GM21447 (cell line): Measurements from ENCODE around the gene DUS2.
"Not testable (repeated sequence)": the region's sequence is repeated elsewhere in the genome, so short reads cannot be mapped to it uniquely, and the experiment has no call there.

Experiments used
- ATAC-seq: cut with Tn5 transposase; IDR thresholded peaks from one replicate; pipeline ENCODE4 v1.9.1; 2021; ENCODE audit not compliant: unreplicated experiment

The DUS2 gene

DNA sequence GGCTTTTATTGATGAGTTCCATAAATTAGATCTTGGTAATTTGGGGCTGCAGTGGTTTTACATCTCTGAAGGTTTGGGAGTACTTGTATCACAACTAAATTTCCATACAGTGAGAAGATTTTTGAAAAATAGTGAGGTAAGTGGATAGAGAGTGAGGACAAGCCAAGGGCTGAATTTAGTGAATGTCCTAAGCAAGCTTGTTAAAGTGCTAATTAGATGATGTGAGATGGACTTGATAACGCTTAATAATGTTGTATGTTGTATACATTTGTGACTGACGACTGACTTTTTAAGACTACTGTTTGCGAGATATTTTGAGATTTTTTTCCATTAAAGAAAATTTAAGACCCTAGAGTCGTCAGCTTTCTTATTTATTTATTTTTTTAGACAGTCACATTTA lies 66.0 kb downstream of the DUS2 start:
- ATAC-seq = no peak

DNA sequence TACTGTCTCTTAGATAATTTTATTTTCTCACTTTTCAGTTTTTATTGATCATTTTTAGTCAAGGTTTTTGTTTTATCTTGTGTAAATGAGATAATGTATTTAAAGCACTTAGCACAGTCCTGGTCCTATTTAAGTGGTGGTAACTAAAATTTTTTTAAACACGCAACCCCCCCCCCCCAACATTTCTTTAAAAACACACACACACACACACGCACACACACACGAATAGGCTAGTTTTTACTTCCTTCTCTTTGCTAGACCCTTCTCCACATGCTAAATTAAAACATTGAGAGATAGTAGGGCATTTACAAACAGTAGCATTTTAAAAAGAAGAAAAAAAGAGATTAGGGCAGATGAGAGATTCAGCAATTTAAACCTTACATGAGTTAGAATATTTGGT lies 67.0 kb downstream of the DUS2 start:
- no peak for ATAC-seq

GRCh38 chr16:68090533-68090932 lies 67.4 kb downstream of the DUS2 start:
- no peak for ATAC-seq

GRCh38 chr16:68091380-68092261 lies 68.5 kb downstream of the DUS2 start:
- ATAC-seq = no peak

DNA sequence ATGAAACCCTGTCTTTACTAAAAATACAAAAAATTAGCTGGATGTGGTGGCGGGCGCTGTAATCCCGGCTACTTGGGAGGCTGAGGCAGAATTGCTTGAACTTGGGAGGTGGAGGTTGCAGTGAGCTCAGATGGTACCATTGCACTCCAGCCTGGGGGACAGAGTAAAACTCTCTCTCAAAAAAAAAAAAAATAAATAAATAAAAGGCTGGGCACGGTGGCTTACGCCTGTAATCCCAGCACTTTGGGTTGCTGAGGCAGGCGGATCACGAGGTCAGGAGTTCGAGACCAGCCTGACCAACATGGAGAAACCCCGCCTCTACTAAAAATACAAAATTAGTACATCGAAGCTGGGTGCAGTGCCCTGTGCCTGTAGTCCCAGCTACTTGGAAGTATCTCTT lies 69.2 kb downstream of the DUS2 start:
- not testable (repeated sequence) for ATAC-seq

- ATAC-seq = no peak
Measured at GRCh38 chr16:68093816-68094613, 70.9 kb downstream of the DUS2 start.

DNA sequence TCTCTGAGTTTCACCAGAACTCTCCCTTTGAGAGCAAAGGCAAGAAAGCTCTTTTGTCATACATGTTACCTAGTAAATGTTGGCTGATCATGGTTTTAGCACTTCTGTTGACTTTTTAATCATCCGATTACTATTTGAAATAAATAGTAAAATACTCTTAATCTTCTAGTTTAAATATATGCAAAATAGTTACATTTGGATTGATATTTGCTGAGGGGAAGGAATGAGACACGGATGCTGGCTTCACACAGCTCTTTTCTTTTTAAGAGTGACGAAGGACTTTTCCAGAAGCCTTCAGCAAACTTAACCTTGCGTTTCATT lies 71.5 kb downstream of the DUS2 start:
- ATAC-seq = no peak

GRCh38 chr16:68096491-68096890 lies 73.4 kb downstream of the DUS2 start:
- ATAC-seq = no peak

GRCh38 chr16:68097088-68097487 lies 74.0 kb downstream of the DUS2 start:
- no peak for ATAC-seq

DNA sequence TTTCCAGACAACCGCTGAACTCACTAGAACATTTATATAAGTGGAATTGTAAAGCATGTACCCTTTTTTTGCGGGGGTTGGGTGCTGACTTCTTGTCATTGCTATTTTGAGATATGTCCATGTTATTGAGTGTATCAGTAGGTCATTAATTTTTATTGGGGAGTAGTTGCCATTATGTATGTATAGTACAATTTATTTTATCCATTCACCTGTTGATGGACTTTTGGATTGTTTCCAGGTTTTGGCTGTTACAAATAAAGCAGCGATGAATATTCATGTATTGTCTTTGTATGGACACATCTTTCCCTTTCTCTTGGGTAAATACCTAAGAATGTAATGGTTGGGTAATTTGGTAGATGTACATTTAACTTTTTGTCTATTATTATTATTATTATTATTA lies 74.8 kb downstream of the DUS2 start:
- no peak for ATAC-seq

GRCh38 chr16:68100488-68100887 lies 77.4 kb downstream of the DUS2 start:
- ATAC-seq = no peak

DNA sequence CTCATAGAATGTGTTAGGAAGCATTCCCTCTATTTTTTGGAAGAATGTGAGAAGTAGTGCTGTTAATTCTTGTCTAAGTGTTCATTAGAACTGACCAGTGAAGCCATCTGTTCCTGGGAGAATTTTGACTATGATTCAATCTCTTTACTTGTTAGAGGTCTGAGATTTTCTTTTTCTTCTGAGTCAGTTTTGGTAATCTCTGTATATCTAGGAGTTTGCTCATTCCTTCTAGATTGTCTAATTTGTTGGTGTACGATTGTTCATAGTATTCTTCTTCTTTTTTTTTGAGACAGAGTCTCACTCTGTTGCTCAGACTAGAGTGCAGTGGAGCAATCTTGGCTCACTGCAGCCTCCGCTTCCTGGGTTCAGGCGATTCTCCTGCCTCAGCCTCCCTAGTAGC lies 82.5 kb downstream of the DUS2 start:
- ATAC-seq = no peak

GRCh38 chr16:68107230-68107928 lies 84.3 kb downstream of the DUS2 start:
- not testable (repeated sequence) for ATAC-seq

DNA sequence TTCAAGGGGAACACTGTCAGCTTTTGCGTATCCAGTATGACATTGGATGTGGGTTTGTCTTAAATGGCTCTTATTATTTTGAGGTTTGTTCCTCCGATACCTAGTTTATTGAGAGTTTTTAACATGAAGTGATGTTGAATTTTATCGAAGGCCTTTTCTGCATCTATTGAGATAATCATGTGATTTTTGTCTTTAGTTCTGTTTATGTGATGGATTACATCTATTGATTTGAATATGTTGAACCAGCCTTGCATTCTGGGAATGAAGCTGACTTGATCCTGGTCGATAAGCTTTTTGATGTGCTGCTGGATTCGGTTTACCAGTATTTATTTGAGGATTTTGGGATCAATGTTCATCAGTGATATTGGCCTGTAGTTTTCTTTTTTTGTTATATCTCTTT lies 86.1 kb downstream of the DUS2 start:
- ATAC-seq = not testable (repeated sequence)

- not testable (repeated sequence) for ATAC-seq
Measured at GRCh38 chr16:68110611-68111010, 87.5 kb downstream of the DUS2 start.

GRCh38 chr16:68111379-68111778 lies 88.3 kb downstream of the DUS2 start:
- ATAC-seq = no peak

GRCh38 chr16:68113059-68113761 lies 90.1 kb downstream of the DUS2 start:
- no peak for ATAC-seq

DNA sequence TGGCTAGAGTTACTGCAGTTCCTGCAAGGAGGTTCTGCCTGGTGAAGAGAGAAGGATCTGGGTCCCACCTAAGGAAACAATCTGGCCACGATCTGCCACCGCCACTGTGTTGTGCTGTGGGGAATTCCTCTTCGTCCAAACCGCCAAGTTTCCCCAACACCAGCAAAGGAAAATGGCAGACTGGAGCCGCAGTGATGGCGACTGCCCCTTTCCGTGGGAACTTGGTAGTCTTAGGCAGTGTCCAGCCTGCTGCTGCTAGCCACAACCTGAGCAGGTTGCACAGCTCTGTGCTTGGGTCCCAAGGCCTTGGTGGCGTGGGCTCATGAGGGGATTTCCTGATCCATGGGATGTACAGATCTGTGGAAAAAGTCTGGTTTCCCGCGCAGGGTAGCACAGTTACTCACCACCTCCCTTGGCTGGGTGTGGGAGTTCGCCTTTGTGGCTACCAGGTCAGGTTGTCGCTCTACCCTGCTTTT lies 90.7 kb downstream of the DUS2 start:
- ATAC-seq = no peak

- not testable (repeated sequence) for ATAC-seq
Measured at GRCh38 chr16:68114939-68115338, 91.9 kb downstream of the DUS2 start.

DNA sequence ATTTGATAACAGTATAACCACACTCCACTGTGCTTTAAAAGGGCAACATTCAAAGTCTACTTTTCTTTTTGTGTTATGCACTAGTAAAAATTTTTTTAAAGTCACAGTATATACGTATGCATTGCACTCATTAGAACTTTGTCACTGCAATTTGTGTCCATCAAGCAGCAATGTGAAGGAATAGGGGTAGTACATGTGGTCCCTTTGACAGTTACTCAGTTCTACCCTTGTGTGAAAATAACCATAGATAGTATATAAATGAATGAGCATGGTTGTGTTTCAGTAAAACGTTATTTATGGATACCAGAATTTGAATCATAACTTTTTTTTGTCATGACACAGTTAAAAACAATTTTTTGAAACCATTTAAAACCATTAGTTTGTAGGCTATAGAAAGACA lies 92.8 kb downstream of the DUS2 start:
- no peak for ATAC-seq
